COLO668 (cell line): ENCODE measurements around the gene MYLK2.
A peak's percentile ranks its signal among the peaks of the same experiment; 100 is the strongest.
"Not testable (repeated sequence)": the region's sequence is repeated elsewhere in the genome, so short reads cannot be mapped to it uniquely, and the experiment has no call there.

Experiments used
- DNase-seq: peaks from one replicate; lab custom pipeline; 2025; ENCODE audit not compliant: unreplicated experiment; lab: John Stamatoyannopoulos, UW

The MYLK2 gene

DNA sequence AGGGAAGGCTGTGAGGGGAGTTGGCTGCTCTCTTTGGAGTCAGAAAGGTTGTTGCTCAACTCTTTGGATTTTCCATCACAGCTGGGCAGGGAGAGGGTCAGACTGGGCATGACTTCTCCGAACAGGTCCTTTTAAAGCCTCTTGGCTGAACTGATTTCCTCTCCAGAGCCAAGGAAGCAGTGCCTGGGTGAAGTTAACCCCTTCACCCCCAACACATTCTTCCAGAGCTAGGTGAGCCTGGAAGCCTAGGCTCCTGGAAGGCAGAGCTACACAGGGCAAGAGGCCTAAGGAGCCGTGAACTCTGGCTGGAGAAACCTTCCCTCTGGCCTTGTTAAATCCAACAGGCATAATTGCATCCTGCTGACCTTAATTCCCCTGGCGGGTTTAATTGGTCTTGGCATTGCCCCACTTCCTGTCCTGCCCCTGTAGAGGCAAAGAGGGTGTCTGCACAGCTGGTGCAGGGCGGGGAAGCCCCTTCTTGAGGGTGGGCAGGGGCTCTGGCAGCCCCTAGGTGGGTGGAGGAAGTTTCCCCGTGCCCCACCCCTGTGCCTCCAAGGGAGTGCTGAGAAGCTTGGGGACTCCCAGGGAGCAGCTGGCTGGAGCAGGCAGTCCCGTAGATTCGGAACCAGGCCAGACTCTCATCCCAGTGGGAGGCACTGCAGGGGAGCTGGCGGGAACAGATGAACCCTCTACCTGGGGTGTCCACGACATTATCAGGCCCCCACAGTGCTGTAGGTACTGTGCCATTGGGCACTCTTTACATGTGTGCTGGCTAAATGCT is 3.6 kb upstream of the MYLK2 start:
- no peak for DNase-seq

DNA sequence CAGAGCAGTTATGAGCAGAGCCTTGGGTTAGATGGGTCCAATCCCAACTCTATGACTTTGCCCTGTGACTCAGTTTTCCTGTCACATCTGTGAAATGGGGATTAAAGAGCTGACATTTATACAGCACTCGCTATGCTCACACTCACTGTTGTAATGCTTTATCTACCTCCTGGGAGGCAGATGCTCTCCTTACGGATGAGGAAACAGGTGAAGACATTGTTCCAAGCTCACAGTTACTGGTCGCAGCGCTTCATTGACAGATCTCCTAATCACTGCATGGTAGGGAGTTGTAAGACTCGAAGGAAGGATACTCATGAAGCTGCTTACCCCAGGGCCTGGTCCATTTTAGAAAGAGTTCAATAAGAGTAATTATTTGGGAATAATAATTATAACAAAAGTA is 2.9 kb upstream of the MYLK2 start:
- DNase-seq, result no peak

DNA sequence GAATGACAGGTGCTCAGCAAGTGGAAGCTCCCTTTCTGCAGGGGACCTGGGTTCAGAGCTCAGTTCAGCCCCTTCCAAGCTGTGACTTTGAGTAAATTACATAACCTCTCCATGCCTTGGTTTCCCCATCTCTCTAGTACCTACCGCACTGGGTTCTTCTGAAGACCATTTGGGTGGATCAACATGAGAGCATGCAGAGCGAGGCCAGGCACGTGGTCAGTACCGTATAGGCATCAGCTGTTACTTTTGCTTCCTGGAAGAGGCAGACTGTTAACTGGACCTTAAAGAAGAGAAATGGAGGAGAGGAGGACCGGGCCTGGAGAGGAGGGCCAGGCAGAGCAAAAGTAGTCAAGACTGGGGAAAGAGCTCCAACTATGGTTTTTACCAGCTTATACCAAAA is 1.7 kb upstream of the MYLK2 start:
- DNase-seq, result no peak

DNA sequence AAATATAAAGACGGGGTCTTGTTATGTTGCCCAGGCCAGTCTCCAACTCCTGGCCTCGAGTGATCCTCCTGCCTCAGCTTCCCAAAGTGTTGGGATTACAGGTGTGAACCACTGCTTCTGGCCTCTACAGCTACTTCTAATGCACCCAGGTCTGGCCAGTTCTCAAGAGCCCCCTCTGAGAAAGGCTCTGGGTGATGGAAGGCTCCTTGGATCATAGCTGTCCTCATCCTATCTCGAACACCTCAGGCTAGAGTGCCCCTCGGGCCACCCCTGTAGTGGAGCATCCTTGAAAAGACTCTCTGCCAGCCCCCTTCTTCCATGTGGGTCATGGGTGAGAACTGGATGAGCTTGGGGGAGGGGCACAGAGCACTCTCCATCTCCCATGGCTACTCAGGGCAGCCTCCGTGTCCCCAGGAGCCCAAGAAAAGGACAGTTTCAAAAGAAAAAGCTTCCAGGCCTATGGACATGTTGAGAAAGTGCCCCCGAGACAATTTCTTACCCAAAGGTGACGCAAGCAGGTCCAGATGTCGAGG is 714 bp upstream of the MYLK2 start:
- DNase-seq, result no peak

DNA sequence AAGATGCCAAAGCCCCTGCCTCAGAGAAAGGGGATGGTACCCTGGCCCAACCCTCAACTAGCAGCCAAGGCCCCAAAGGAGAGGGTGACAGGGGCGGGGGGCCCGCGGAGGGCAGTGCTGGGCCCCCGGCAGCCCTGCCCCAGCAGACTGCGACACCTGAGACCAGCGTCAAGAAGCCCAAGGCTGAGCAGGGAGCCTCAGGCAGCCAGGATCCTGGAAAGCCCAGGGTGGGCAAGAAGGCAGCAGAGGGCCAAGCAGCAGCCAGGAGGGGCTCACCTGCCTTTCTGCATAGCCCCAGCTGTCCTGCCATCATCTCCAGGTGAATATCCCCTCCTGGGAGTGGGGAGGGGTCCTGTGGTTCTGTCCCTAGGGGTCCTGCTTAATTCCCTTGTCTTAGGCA is 1.1 kb downstream of the MYLK2 start:
- DNase-seq, result no peak

DNA sequence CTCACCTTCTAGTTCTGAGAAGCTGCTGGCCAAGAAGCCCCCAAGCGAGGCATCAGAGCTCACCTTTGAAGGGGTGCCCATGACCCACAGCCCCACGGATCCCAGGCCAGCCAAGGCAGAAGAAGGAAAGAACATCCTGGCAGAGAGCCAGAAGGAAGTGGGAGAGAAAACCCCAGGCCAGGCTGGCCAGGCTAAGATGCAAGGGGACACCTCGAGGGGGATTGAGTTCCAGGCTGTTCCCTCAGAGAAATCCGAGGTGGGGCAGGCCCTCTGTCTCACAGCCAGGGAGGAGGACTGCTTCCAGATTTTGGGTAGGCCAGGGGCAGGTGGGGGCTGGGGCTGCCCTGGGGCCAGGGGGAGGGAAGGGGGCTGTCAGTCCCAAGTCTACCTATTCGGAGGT is 2.3 kb downstream of the MYLK2 start:
- no peak for DNase-seq

DNA sequence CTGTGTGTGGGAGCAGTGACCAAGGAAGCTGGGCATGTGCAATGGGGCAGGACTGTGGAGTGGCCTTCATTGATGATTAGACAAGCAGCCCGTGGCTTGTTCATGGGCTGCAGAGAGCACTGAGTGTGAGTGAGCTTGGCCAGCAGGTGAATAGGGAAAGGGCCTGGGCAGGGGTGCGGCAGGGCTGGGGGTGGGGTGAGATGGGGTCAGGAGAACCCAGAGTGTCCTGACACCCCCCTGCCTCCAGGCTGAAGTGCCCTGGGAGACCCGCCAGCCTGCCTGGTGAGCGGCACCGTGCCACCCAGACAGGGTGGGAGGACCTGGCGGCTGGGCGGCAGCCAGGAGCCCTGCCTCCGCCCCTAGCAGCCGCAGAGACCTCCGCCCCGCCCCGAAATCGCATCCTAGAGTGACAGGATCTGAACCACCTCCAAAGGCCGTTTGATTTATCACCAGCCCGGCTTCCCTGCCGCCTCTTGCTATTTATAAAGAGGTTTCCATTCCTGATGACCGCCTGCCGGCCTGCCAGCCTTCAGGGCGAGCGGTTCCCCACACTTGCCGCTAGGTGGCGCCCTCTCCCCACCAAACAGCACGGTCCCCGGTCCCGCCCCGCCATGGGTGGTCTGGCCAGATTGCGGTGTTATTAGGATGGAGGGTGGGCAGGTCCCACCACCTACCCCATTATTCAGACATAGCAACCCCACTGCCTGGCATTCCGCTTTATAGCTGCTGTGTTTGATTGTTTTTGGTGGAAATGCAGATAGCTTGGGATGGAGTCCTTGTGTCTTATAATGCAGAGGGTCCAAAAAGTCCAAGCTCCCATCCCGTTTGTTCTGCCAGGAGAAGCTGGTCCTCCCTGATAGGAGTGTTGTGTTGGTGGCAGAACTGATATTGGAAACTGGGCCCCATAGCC is 3.5 kb downstream of the MYLK2 start:
- DNase-seq, result peak; percentile 76

DNA sequence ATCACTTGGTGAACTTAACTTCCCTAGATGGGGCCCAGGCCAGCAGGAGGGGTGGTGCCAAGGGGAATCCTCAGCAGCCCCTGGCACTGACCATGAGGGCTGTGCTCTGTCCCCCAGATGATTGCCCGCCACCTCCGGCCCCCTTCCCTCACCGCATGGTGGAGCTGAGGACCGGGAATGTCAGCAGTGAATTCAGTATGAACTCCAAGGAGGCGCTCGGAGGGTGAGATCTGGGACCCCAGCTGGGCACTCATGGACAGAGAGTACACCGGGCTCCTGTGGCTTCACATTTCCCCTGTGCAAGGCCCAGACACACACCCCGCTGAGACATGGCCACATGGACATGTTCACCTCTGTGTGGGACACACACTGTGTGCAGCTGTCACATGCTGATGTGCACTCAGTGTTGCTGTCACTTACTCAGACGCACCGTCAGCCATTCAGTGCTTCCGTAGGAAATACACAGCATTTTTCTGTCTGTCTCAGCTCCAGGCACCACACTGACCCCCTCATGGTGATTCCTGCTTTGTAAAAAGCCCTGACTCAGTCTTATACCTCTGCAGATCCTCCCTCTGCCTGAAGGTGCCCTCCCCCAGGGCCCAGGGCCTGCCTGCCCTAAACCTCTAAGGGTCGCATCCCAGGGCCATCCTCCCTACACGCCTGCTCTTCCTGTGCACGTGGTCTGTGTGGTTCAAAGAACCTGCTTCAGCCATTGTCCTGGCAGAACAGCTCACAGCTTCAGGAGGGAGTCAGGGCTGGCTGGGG is 4.4 kb downstream of the MYLK2 start:
- no peak for DNase-seq

DNA sequence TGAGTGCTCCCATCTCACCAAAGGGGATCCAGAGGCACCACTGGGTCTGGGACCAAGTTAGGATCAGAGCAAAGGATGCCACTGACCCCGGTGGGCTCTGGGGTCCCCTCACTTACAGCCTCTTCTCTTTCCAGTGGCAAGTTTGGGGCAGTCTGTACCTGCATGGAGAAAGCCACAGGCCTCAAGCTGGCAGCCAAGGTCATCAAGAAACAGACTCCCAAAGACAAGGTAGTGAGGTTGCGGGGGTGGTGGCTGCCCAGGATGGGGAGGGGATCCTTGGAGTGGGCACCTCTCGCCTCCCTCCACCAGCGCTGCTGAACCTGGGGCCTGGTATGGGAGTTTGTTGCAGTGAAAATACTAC is 4.9 kb downstream of the MYLK2 start:
- no peak for DNase-seq

DNA sequence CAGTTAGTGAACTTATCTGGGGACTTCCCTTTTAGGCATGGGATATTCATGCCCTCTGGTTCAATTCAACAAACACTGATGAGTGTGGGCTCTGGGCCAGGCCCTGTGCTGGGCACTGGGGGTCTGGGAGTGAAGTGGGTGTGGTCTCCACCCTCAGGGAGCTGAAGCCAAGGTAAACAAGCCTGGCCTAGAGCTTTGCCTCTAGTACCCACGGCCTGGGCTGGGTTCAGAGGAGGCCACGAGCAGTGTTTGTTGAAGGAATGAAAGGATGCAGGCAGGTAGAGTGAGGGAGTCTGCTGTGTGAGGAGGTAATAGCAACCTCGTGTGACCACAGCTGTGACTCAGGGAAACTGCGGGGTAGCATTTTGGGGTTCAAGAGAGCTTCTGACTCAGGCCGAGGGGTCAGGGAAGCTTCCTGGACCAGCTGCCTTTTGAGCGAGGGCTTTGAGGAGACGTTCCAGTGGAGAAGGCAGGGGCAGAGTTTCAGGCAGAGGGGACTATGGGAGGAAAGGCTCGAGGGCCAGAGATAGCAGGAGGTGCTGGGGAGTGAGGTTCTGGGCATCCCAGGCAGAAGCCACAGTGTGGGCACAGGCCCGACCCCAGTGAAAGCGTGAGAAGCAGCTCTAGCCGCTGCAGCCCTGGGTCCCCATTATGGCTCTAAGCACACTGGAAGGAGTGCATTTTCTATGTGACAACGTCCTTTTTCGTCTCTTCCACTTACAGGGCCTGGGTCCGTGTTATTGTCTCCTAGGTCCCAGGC is 5.6 kb downstream of the MYLK2 start:
- DNase-seq, result no peak

DNA sequence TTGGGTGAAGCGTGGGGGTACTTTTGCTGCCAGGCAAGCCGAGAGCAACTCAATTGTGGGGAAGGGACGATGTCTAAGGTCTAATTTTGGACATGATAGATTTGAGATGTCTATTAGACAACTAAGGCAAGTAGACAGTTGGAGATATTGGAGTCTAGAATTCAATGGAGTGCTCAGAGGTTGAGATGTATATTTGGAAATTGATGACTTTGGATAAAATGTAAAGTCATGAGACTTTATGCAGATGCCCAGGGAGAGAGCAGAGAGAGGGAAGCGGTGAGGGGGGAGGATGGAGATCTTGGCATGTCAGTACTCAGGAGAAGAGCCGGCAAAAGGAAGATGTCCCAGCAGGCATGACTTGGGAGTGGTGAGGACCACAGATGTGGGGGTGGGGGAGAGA is 6.9 kb downstream of the MYLK2 start:
- DNase-seq, result no peak

DNA sequence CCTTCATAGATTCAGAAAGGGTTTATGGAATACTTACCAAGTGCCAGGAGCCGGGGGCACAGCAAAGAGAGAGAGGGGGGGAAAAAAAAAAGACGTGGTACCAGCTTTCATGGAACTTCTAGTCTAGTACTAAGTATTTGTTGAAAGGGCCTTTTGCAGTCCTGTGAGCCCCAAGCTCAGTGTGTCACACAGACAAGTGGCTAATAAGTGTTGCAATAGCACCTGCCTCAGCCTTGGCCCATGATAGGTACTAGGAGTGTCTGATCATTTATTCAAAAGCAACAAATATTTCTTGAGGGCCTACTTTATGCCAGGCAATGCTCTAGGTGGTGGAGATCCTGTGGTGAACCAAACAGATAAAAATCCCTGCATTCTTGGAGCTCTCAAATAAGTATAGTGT is 7.9 kb downstream of the MYLK2 start:
- no peak for DNase-seq

DNA sequence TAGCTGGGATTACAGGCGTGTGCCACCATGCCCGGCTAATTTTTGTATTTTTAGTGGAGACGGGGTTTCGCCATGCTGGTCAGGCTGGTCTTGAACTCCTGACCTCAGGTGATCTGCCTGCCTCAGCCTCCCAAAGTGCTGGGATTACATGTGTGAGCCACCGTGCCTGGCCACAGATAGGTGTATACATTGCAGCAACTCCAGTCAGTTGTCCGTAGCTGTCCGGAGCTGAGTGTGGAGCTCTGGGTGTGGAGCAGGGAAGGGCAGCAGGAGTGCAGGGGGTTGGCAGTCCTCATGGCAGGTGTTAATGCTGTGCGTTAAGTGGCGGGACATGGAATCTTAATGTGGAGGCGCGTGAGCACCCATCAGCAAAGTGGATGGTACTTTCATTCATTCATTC is 8.9 kb downstream of the MYLK2 start:
- DNase-seq, result not testable (repeated sequence)

DNA sequence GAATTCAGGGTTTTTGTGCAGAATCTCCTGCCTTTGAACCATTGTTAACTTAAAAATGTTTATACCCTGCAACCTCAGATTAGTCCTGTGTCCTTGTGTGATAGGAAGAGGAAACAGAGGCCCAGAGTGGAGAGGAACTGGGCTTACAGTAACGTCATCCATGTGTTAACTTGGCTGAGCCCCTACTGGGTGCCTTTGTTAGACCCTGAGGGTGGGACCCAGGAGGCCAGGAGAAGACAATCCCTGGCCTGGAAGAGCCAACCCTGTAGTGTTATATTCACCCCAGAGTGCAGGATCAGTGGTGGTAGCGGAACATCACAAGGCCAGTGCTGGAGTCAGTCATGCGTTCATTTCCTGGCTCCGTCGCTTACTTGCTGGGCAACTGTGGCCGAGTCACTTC is 10.6 kb downstream of the MYLK2 start:
- no peak for DNase-seq

DNA sequence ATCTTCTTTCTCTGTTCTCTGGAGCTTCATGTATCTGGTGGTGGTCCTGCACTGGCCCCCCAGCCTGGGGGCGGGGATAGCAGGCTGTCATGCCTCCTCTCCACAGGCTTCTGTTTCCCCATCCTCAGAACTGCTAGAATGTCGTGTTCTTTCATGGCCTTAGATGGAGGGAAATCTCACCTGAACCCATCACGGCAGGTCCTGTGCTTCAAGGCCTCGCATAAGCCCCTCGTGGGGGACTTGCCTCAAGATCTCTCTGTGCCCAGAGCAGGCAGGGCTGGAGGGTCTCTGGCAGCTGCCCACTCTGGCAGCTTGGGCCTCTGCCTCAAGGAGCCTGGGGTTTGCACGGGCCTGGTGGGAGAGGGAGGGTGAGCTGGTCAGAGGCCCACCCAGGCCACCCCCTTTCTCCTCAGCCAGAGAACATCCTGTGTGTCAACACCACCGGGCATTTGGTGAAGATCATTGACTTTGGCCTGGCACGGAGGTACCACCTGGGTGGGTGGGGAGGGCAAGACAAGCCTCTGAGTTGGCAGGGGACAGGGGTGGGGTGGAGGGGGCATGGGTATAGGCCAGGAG is 11.3 kb downstream of the MYLK2 start:
- DNase-seq, result no peak

DNA sequence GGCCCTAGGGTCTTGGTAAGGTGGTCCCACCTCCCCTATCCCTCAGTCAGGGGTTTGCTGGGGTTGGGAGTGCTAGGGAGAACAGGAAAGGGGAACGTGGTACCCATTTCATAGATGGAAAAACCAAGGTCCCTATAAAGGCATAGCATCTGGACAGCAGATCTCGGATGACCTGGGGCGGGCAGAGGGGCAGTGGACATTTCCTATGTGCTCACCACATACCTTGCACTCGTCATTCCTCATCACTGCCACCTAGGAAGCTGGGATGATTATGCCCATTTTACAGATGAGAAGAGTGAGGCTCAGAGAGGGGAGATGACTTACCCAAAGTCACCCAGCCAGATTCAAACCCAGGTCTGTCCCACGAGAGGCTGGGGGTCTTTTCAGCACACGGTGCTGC is 12.1 kb downstream of the MYLK2 start:
- DNase-seq, result no peak

DNA sequence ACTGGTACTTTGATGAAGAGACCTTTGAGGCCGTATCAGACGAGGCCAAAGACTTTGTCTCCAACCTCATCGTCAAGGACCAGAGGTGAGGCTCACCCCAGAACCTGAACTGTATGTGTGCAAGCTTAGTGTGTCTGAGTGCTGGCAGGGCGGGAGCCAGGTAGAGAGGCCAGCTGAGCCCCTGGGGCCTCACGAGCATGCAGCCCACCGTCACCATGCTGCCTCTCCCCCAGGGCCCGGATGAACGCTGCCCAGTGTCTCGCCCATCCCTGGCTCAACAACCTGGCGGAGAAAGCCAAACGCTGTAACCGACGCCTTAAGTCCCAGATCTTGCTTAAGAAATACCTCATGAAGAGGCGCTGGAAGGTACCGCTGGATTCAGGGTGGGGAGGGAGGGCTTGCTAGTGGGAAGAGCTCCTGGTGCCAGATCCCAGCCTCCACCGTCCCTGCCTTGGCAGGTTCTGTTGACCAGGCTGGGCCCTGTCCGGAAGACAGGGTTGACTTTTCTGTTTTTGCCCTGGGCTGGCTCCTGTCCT is 12.7 kb downstream of the MYLK2 start:
- DNase-seq, result no peak

DNA sequence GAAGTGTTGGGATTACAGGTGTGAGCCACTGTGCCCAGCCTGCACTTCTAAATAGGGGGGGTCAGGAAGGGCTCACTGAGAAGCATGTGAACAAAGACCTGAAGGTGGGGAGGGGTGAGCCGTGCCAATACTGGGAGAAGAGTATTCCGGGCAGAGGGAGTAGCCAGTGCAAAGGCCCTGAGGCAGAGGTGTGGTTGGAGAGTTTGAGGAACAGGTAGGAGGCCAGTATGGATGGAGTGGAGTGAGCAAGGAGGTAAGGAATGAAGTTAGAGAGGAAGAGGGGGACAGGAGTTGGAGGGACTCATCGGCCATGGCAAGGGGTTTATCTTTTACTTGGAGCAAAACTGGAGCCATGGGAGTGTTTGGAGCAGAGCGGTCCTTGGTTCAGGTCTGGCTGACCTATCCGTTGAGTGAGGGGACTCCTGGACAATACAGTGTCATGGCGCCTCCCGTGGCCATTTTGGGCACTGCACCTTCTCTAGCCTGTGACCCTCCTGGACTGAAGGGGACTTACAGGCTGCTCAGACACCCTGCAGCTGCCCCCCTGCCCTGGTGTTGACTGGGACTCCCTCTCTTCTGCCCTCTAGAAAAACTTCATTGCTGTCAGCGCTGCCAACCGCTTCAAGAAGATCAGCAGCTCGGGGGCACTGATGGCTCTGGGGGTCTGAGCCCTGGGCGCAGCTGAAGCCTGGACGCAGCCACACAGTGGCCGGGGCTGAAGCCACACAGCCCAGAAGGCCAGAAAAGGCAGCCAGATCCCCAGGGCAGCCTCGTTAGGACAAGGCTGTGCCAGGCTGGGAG is 14.2 kb downstream of the MYLK2 start:
- peak; percentile 64 for DNase-seq

DNA sequence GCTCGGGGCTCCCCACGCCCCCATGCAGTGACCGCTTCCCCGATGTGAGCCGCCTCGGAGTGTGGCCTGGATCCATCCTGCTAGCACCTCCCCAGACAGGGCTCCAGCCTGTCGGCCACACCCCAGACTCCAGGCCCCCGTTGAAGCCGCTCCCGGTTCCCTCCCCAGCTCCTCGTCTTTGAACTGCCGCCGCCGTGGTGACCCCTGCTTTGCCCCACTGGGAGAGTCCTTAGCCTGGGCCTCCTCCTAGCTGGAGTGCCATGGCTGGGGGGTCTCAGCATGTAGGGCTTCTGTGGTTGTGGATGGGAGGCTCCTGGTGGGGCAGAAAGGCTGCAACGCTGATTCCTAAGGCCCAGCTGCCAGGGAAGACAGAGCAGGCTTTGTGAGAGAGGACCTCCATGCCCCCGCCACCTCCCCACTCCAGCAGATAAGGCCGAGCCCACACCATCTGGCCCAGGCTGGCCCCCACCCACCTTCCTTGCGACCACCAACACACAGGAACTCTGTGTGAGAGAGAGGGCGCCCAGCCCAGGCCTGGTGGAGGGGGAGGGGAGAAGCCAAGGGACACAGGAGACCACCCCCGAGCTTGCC is 14.9 kb downstream of the MYLK2 start:
- DNase-seq, result no peak
